GM19043 (cell line): Measurements from ENCODE around the gene SLC17A7.

ENCODE experiments used
- ATAC-seq: cut with Tn5 transposase; IDR thresholded peaks from one replicate; pipeline ENCODE4 v1.9.1; 2021; ENCODE audit warnings: low read depth; ENCODE audit not compliant: unreplicated experiment

SLC17A7 gene

GRCh38 chr19:49428547-49429451, 12.5 kb downstream of the SLC17A7 start:
- ATAC-seq: no peak

GRCh38 chr19:49427855-49428546, 13.3 kb downstream of the SLC17A7 start:
- ATAC-seq: no peak

- ATAC-seq: no peak
Observed at GRCh38 chr19:49427339-49427738, 14.0 kb downstream of the SLC17A7 start.

GRCh38 chr19:49425922-49426592, 15.3 kb downstream of the SLC17A7 start:
- ATAC-seq: no peak

- ATAC-seq: no peak
Observed at GRCh38 chr19:49425178-49425577, 16.1 kb downstream of the SLC17A7 start, which contains the start of gene GFY. TSS of gene GFY (plus strand) at chr19:49425388. CDS start at chr19:49426431, 1,043 bp downstream.

DNA sequence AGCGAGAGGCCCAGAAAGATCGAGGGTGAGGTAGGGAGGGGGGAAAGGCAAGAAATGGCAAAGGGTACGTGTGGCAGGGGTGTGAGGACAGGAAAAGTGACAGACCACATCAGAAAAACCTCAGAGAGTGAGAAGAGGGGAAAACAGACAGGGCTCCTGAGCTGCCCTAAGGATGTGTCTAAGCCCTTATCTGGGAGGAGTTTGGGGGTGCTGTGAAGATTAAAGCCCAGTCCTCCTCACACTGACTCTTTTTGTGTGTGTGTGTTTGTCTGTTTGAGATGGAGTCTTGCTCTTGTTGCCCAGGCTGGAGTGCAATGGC, 17.4 kb downstream of the SLC17A7 start:
- no peak for ATAC-seq

DNA sequence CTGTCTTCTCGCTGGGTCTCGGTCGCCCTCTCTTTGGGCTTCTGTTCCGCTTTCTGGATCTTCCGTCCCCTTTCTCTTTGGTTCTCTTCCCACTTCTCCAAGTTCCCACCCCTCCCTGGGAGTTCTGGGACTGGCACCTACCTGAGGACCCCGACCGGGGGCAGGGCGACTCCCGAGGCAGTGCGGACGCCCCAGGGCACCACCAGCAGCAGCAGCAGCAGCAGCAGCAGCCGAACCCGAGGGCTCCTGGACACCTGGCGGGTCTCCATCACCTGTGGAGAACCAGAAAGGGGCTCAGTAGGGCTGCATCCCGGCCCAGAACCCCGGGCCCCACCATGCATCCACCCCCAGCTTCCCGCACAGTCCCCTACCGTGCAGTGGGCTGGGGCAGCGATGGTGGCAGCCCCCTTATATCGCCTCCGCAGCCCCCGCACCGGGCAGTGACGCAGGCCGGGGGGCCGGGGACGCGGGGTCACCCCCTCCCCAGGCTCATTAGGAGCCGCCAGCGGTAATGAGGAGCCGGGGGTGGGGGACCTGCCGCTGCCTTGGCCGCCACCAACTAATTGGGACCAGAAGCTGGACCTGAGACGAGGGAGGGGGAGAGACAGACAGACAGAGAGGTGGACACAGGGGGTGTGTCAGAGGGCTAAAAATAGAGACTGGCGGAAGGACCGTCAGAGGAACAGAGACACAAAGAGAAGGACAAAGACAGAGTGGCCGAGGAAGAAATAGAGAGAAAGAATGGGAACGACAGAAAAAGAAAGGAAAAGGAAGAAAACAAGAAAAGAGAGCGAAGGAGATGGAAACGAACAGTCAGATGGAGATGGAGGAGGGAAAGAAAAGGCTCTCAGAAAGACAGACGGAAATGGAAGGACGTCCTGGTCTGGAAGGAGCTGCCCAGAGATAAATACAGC, 18.0 kb downstream of the SLC17A7 start, which contains the start of gene PTH2:
TSS of gene PTH2 (minus strand) at position 371 of the 914 bp plus-strand sequence. CDS start at position 269, 102 bp downstream.
- ATAC-seq: no peak

- ATAC-seq: no peak
Observed at GRCh38 chr19:49422407-49423070, 18.8 kb downstream of the SLC17A7 start.

GRCh38 chr19:49421878-49422202, 19.5 kb downstream of the SLC17A7 start:
- no peak for ATAC-seq

GRCh38 chr19:49421039-49421877, 20.1 kb downstream of the SLC17A7 start:
- ATAC-seq: no peak

GRCh38 chr19:49420227-49420626, 21.1 kb downstream of the SLC17A7 start:
- ATAC-seq: no peak

- no peak for ATAC-seq
Observed at GRCh38 chr19:49419173-49419572, 22.2 kb downstream of the SLC17A7 start.

DNA sequence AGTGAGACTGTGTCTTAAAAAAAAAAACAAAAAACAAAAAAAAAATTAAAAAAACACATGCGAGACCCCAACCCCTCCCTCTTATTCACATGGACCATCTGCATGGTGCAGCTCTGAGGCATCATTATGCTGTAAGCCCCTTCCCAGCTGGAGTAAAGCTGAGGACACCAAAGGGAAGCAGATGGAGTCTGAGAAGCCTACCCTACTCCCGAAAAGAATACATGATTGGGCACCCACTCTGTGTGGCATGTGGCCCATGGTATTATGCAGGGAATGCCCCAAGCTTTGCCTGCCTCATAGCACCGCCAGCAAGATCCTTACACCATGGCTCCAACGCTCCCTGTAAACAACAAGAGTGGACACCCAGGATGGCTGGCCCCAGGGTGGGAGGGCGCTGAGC, 22.8 kb downstream of the SLC17A7 start:
- no peak for ATAC-seq

GRCh38 chr19:49417088-49417487, 24.2 kb downstream of the SLC17A7 start:
- no peak for ATAC-seq

GRCh38 chr19:49415810-49416200, 25.5 kb downstream of the SLC17A7 start:
- no peak for ATAC-seq

DNA sequence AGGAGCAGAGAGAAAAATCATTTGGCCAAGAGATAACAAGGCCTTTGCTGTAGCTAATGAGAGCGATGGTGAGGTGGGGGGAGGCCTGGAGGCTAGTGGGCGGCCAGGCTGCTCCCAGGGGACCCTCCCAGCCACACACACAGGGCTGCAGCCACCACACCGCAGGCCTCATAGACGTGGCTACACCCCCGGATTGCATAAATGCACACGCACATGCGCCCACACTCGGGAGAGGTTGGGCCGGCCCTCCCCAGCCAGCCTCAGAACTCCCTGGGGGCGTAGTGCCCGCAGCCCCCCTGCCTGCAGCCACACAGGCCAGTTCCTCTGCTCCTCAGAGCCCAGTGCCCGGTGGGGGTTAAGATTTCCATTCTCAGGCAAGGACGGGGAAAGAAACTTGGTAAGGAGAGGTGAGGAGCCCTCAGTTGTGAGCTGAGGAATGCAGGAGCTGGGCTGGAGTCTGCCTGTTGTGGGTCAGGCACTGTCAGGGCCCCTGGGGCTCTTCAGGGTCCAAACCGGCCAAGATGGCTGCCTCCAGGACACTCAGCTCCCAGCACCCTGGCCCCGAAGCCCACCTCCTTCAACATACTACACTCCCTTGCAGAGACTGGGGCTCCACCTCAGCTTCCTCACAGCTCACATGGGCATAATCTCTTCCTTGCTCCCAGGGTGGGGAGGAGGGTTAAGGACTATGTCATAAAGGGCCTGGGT, 26.1 kb downstream of the SLC17A7 start:
- no peak for ATAC-seq

- no peak for ATAC-seq
Observed at GRCh38 chr19:49414256-49414655, 27.1 kb downstream of the SLC17A7 start.

GRCh38 chr19:49413348-49413747, 28.0 kb downstream of the SLC17A7 start:
- ATAC-seq: no peak
